Heart left ventricle (tissue), 16 donors: ENCODE data around the gene LLGL2. TPM values are rescaled to one million over a fixed set of nuclear protein-coding genes. Genes with fewer than 3 reads are reported as not detected.
A peak's percentile ranks its signal among the peaks of the same experiment; 100 is the strongest.

Experiments used
- ATAC-seq, 4 donors: fragments of 200-7000 bp; cut with Tn5 transposase; one replicate each; pipeline ENCODE4 v1.9.1; 2020 to 2022; ENCODE audit warnings: moderate library complexity in 4 of 4, mild to moderate bottlenecking in 3 of 4, moderate number of reproducible peaks in 1 of 4
- DNase-seq, 5 donors: peaks; one replicate each; pipeline ENCODE4 v3.0.0-alpha.2; 2020
- H3K27ac ChIP-seq, 12 donors: fragments of 200-600 bp; sonication (generic) in 4 of 12; one replicate each; pipeline versions ENCODE4 v1.5.0 to v1.8.0; 2016 to 2022; ENCODE audit warnings: mild to moderate bottlenecking in 2 of 12
- H3K27me3 ChIP-seq, 9 donors: fragments of 200-600 bp; sonication (generic) in 2 of 9; one replicate each; pipeline versions ENCODE4 v1.5.1 to v1.8.0; 2016 to 2022; ENCODE audit warnings: mild to moderate bottlenecking in 3 of 9
- H3K36me3 ChIP-seq, 9 donors: fragments of 200-600 bp; sonication (generic) in 2 of 9; one replicate each; pipeline versions ENCODE4 v1.5.0 to v1.8.0; 2018 to 2022; ENCODE audit warnings: mild to moderate bottlenecking in 2 of 9
- H3K4me1 ChIP-seq, 12 donors: fragments of 200-600 bp; sonication (generic) in 4 of 12; one replicate each; pipeline versions ENCODE4 v1.5.0 to v1.8.0; 2016 to 2022; ENCODE audit warnings: mild to moderate bottlenecking in 3 of 12
- H3K4me3 ChIP-seq, 12 donors: fragments of 200-600 bp; sonication (generic) in 4 of 12; one replicate each; pipeline versions ENCODE4 v1.5.0 to v1.8.0; 2017 to 2022; ENCODE audit warnings: mild to moderate bottlenecking in 9 of 12, moderate library complexity in 4 of 12
- H3K9me3 ChIP-seq, 12 donors: fragments of 200-600 bp; sonication (generic) in 4 of 12; one replicate each; pipeline versions ENCODE4 v1.5.0 to v1.8.0; 2016 to 2022; ENCODE audit warnings: mild to moderate bottlenecking in 1 of 12
- CTCF ChIP-seq, 12 donors: fragments of 200-600 bp; sonication (generic) in 4 of 12; IDR thresholded peaks; one replicate each; pipeline versions ENCODE4 v1.5.0 to v1.8.0; 2018 to 2022; ENCODE audit warnings: antibody characterized with exemption in 12 of 12, mild to moderate bottlenecking in 5 of 12
- POLR2A ChIP-seq, 2 donors: fragments of 450-650 bp; IDR thresholded peaks; one replicate each; pipeline ENCODE4 v1.6.1; 2017; ENCODE audit warnings: antibody characterized with exemption in 2 of 2, mild to moderate bottlenecking in 2 of 2, moderate library complexity in 2 of 2
- WGBS, 4 donors: extraction: QIAGEN DNeasy Blood & Tissue Kit in 2 of 4; methylation state at CpG; one replicate each; pipeline versions ENCODE4 v1.1.5 to v1.1.7; 2013 to 2018; 5-methylcytosine and 5-hydroxymethylcytosine counted together
- intact Hi-C, 10 donors: fragments of 100-400 bp; cut with DNase I; formaldehyde crosslinking; loops; one replicate each; pipeline versions ENCODE4 v1.11.1 to v1.14.2; 2022
- polyA plus RNA-seq, 2 donors: library from polyadenylated mRNA; stranded (reverse); fragments of 200-250 nt; gene quantifications; one replicate each; pipeline ENCODE4 v1.2.3, GENCODE V29; 2013
- total RNA-seq, 9 donors: library from RNA; depleted of rRNA in 2 of 9; stranded (reverse); fragments of >200 nt in 2 of 9; fragmentation: NEBNext Ultra II Directional in 3 of 9; extraction: Animal tissue kit (Norgen Biotek cat#: 25700) in 3 of 9; gene quantifications; one replicate each; pipeline versions ENCODE4 v1.1.0 to v1.2.4, GENCODE V29; 2016 to 2023
- donor health status: ischemic (EF 13 %, LVEDD 7.1; RV severe dilation, severe dysfunction).
- donor health status: healthy with polysubstance abuse.
- donor health status: DM: no; HTN: yes; CAD: no.
- donor health status: DM: no; HTN: no; CAD: no.
- donor health status: ischemic (EF 25% LVEDD 6.9; RV normal size, moderate dysfunction).
- donor health status: ischemic (EF 25% LVEDD 5.7; RV mildly dilated, moderate dysfunction).
- donor health status: healthy.
- donor health status: DM: yes; HTN: yes; CAD: no.
- donor health status: ischemic (EF 35%, LVEDD 5.7; RV mildly dilated, moderate dysfunction).
- donor health status: nonischemic (EF 11% LVEDD 7.7; RV severe dilation, severe dysfunction).
- donor health status: DM: yes; HTN: yes; CAD: no.
- donor health status: PGD.
- donor health status: ischemic (EF 29% LVEDD 5.4; RV normal size, mild dysfunction).
- donor health status: nonischemic (EF 23%, LVEDD 6.1; RV moderate dilation, normal function).

Gene LLGL2
- total and polyA plus RNA-seq, 11 donors = 1.8 to 8.1 (median 3.6) TPM

- H3K4me1 ChIP-seq = peaks cover under 1 to 69% (median 37%) of the 10 kb centered on the region in 12 donors
- no peaks in the 10 kb centered on the region for H3K9me3 ChIP-seq
- TF ChIP-seq CTCF (IDR thresholded peaks at IDR 0.05) (no peak), POLR2A (IDR thresholded peaks at IDR 0.05) (no peak)
- DNase-seq = peak in 1 of 5 donors; percentile 29
- H3K27ac ChIP-seq = peak overlapping the region in 1 of 12 donors; percentile 87
- intact Hi-C loops = no loop called here
- 89 to 91% (median 89%) methylated on average over 7 to 20 of the region's 20 CpGs for WGBS, 4 donors
- no peak for ATAC-seq
- H3K4me3 ChIP-seq = no peak overlapping the region
- H3K36me3 ChIP-seq = peaks cover 0 to 81% (median 53%) of the 10 kb centered on the region in 9 donors
- H3K27me3 ChIP-seq = no peaks in the 10 kb centered on the region
Measured at GRCh38 chr17:75506888-75507287, 18.6 kb upstream of the LLGL2 start.

- H3K36me3 ChIP-seq = peaks cover 0 to 83% (median 44%) of the 10 kb centered on the region in 9 donors
- WGBS, 4 donors = 61 to 65% (median 64%) methylated on average over 13 to 27 of the region's 27 CpGs
- peak overlapping the region in 1 of 12 donors; percentile 26 for H3K4me3 ChIP-seq
Measured at GRCh38 chr17:75507733-75508719, 17.5 kb upstream of the LLGL2 start.

GRCh38 chr17:75508931-75509361 lies 16.6 kb upstream of the LLGL2 start:
- Histone ChIP-seq H3K4me3 (peak overlapping the region in 8 of 12 donors; percentile 24 to 77 (median 29)), H3K27me3 (no peaks in the 10 kb centered on the region), H3K4me1 (peaks cover 3 to 84% (median 54%) of the 10 kb centered on the region in 12 donors), H3K9me3 (no peaks in the 10 kb centered on the region), H3K36me3 (peaks cover 0 to 83% (median 42%) of the 10 kb centered on the region in 9 donors), H3K27ac (peak overlapping the region; percentile 87 to 98 (median 93))
- intact Hi-C loops = no loop called here
- TF ChIP-seq CTCF (IDR thresholded peaks at IDR 0.05) (no peak), POLR2A (IDR thresholded peaks at IDR 0.05) (no peak)
- ATAC-seq (peak in 2 of 4 donors; percentile 3 to 18), DNase-seq (peak in 3 of 5 donors; percentile 33 to 61 (median 33))
- 24 to 30% (median 29%) methylated on average over 4 to 5 of the region's 5 CpGs for WGBS, 4 donors

More at GRCh38 chr17:75507733-75508719, 17.5 kb upstream of the LLGL2 start:
- intact Hi-C loops = no loop called here
- no peaks in the 10 kb centered on the region for H3K9me3 ChIP-seq
- no peaks in the 10 kb centered on the region for H3K27me3 ChIP-seq
- TF ChIP-seq POLR2A (IDR thresholded peaks at IDR 0.05) (no peak), CTCF (IDR thresholded peaks at IDR 0.05) (no peak)
- ATAC-seq (no peak), DNase-seq (peak in 3 of 5 donors; percentile 20 to 65 (median 26))
- H3K27ac ChIP-seq = peak overlapping the region; percentile 87 to 98 (median 93)
- H3K4me1 ChIP-seq = peaks cover 3 to 78% (median 48%) of the 10 kb centered on the region in 12 donors
